H1 (cell line): ENCODE results near the gene HELZ2. TPM values are rescaled to one million over a fixed set of nuclear protein-coding genes. Genes with fewer than 3 reads are reported as not detected.

ENCODE experiments used
- POLR2AphosphoS5 ChIP-seq: IDR thresholded peaks from 2 replicates; pipeline ENCODE4 v1.6.1; 2011; ENCODE audit warnings: low read depth, low read length
- polyA plus RNA-seq, 7 experiments: library from polyadenylated mRNA; depleted of rRNA in 3 of 7; stranded (reverse) in 5 of 7; unstranded in 2 of 7; fragments of >200 nt in 5 of 7; fragments of 200-250 nt in 2 of 7; gene quantifications; 1 replicate in 5 of 7; 2 replicates in 1 of 7; 4 replicates in 1 of 7; pipeline versions ENCODE4 v1.2.1 to v1.2.3, GENCODE V29; 2011 to 2013; ENCODE audit warnings: missing spikeins in 2 of 7, mixed read lengths in 2 of 7
- total RNA-seq: library from RNA; stranded (reverse); fragmentation: NEBNext Ultra II Directional; extraction: Animal tissue kit (Norgen Biotek cat#: 25700); gene quantifications from 2 replicates; pipeline ENCODE4 v1.2.1, GENCODE V29; 2021

HELZ2 gene
- total and polyA plus RNA-seq, 2 of the 8 experiments (the other 6 are each of a cell fraction or from before 2014, with no cell fraction given) = 7.9 to 17.5 TPM

GRCh38 chr20:63589261-63590217 is 15.5 kb upstream of the HELZ2 start (continued):
- no peak for TF ChIP-seq POLR2AphosphoS5
- TF ChIP-seq, all 59 proteins: peak for 0
